Measurements from ENCODE around the gene AGBL3.

Gene AGBL3

GRCh38 chr7:135184254-135184841, 198.0 kb downstream of the AGBL3 start:
- H3K4me1 ChIP-seq (ENCODE audit: control insufficient read depth, insufficient read depth, low read length), result no peaks in the 10 kb centered on the region
- H3K27ac ChIP-seq (ENCODE audit: low read length), result no peak overlapping the region
- no peak for DNase-seq (ENCODE audit: low read depth, low spot score)
- WGBS (ENCODE audit: insufficient coverage, insufficient read length), result no CpG with 5 or more reads among the region's 5 CpGs
- no peaks in the 10 kb centered on the region; the same call in 1 of the 2 replicates for H3K9me3 ChIP-seq (ENCODE audit: control insufficient read depth, insufficient read depth, low read length)
- peaks cover 15% of the 10 kb centered on the region for H3K36me3 ChIP-seq (ENCODE audit: control insufficient read depth, insufficient read depth, low read length)
- H3K27me3 ChIP-seq (ENCODE audit: control insufficient read depth, insufficient read depth, low read length), result no peaks in the 10 kb centered on the region
- H3K4me3 ChIP-seq (ENCODE audit: low read length), result no peak overlapping the region

Measured in iPS DF 6.9 (cell line).